GM18502 (cell line): ENCODE data around the gene ZNF668.

Experiments
- ATAC-seq: cut with Tn5 transposase; IDR thresholded peaks from one replicate; pipeline ENCODE4 v1.9.1; 2021; ENCODE audit warnings: mild to moderate bottlenecking; ENCODE audit not compliant: unreplicated experiment, poor library complexity

ZNF668 gene

DNA sequence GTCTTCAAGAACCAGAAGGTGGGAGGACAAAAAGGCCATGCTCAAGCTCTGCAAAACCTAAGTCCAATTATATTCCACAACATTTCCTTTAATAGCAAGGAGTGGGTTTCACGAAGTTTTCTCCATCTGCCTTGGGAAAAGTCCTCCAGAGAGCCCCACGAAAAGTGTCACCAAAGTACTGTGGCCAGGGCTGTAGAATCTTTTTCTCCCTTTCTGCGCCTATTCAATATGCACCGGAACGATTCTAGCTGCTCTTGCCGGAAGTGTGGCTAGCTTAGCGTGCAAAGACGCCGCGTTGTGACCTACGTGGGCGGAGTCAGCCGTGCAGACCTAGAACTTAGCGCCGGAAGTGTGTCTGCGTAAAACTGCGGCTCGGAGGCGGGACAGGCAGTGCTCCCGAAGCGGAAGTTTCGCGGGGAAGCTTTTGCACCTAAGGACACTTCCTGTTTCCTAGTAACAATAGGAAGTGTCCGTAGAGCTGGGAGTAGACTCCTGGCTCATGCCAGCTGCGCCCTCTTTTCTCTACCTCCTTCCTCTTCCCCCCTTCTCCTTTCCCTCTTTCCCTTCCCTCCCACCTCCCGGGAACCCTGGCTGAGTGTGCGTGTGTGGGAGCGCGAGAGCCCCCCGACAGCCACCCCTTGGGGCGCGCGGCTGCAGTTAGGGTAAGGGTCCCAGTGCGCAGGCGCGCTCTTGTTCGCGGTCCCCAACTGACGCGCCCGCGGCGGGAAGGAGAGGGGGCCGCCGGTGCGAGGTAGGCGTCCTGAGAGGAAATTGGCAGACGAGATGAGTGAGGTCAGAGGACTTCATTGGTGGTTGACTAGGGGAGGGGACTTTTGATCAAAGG, at the start of gene ZNF668, which contains the start of gene ZNF646:
Gene ZNF668 (minus strand): TSS at position 271 of the 844 bp plus-strand sequence. CDS start 9,781 bp downstream, outside the sequence.
Gene ZNF646 (plus strand): TSS at position 453 of the 844 bp plus-strand sequence. CDS start 1,903 bp downstream, outside the sequence.
- ATAC-seq, result peak; percentile 77

DNA sequence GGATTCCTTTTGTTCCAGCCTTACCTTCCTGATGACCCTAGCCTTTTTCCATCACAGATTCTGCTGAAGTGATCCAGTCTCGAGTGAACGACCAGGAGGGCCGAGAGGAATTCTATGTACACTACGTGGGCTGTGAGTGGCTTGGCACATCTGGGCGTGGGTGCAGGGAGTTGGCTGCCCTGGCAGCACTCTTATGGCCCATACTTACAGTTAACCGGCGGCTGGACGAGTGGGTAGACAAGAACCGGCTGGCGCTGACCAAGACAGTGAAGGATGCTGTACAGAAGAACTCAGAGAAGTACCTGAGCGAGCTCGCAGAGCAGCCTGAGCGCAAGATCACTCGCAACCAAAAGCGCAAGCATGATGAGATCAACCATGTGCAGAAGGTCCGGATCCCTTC, 46.1 kb upstream of the ZNF668 start:
- ATAC-seq, result no peak

DNA sequence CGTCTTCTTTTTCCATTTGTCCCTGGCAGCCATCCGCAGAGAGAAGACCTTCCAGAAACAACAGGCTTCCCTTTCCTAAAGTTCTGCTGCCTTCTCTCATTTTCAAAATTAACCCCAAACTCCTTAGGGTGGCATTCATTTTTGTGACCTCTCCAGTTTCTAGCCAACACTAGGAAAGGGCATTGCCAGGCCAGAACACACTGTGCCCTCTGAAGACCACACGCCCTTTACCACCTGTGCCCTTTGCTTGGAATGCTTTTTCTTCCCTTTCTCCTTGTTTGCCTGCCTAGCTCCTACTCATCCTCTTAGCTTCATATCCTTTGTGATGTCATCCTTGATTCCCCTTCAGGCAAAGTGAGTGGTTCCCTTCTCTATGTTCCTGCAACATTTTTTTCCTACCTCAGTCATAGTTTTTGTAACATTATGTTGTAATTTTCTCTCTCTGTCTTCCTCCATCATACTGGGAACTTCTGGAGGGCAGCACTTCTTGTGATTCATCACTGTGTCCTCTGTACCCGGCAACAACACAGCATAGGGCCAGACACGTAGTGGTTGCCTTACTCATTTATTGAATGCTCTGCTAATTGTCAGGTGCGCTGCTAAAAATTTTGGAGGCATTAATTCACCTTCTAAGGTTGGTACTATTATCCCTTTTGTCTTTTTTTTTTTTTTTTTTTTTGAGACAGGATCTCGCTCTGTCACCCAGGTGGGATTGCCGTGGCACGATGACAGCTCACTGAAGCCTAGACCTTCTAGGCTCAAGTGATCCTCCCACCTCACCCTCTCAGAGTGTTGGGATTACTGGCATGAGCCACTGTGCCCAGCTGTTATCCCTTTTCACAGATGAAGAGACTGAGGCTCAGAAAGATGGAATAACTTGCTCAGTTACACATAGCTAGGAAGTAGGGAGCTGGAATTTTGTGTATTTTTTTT, 44.4 kb upstream of the ZNF668 start:
- ATAC-seq, result no peak

DNA sequence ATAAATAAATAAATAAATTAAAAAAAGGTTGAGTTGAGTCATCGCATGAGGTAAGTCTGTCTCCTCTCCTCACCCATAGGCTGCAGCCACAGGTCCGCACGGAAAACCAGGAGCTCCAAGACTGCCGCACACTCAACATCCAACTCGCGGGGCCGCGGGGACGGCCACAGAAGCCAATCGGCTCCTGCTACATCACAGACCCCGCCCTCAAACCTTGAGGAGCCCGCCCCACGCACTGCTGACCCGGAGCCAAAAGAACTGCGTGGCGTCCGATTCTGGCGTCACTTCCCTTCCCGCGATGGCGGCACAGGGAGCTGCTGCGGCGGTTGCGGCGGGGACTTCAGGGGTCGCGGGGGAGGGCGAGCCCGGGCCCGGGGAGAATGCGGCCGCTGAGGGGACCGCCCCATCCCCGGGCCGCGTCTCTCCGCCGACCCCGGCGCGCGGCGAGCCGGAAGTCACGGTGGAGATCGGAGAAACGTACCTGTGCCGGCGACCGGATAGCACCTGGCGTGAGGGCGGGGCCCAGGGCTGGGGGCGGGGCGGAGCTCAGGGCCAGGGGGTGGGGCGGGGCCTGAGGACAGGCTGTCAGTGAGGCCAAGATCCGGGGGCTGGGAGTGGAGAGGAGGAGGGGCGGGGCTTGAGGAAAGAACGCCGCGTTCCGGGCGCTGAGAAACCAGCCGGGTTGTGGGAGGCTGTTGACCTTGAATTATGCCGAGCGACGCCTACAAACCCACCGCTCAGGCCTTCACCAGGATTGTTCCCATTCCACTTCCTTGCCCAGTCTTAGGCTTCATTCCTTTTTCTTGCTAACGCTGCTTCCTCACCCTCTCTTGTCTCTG, 43.6 kb upstream of the ZNF668 start, which contains the start of gene KAT8:
Gene KAT8 (plus strand): TSS at position 281 of the 839 bp plus-strand sequence. CDS start 18 bp downstream, at position 299.
- peak; percentile 88 for ATAC-seq

DNA sequence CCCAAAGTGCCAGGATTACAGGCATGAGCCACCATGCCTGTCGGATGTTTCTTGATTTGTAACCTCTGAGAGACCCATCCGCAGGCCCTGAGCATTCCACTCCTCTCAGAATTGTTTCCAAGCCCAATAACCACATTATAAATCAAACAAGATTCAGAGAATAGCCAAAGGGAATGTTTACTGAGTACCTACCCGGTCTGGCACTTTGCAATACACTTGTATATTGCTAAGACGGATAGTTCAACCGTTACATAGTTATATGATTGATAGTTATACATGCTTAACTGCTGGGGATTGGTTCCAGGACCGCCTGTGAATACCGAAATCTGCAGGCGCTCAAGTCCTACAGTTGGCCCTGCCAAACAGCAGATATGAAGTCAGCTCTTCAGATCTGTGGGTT, 40.4 kb upstream of the ZNF668 start:
- ATAC-seq, result no peak

DNA sequence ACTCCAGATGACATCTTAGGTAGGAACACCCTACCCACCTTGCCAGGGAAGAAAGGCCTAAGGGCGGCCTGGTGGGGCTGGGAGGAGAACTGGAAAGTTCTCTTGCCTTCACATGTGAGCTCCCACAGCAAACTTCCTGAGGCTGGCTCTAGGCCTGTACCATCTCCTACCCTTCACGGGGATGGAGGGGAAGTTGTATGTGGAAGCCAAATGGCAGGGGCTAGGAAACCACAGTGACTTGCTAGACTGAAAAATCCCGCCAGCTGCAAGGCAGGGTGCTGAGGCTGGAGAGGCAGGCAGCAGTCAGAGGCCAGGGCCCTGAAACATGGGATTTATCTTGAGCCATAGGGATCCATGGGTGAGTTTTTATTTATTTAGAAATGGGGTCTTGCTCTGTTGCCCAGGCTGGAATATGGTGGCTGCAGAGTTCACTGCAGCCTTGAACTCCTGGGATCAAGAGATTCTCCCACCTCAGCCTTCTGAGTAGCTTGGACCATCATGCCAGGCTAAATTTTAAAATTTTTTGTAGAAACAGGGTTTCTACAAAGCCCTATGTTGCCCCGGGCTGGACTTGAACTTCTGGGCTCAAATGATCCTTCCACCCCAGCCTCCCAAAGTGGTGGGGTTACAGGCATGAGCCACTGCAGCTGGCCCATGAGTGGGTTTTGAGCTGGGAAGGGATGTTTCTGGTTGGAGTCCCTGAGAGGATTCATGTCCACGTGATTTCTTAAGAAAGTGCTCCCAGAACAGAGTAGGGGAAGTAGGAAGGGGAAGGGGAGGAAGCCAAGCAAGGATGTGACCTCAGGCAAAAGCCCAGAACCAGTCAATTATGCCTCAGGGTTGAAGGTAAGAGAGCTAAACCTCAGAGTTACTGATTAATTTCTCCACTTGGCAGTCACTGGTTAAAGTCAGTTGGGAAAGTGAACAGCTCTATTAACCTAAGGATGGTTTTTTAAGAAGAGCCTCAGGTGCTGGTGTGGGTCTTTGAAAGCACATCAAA, 39.4 kb upstream of the ZNF668 start:
- ATAC-seq, result no peak

DNA sequence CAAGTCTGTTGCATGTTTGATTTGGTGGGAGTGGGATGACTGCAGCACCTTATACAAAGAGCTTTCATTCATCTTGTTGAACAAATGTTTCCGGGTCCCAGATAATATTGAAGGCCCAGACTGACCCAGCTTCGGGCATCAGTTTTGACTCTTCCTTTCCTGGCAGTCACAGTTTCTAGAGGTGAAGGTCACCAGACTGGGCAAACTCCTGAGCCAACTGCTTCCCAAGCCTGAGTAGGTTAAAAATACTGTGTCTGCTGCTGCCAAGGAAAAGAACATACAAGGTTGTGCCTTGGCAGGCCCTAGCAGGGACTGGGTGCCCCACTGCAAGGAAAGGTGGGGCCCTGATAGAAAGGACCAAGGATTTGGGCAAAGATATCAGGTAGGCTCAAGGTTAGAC, 38.7 kb upstream of the ZNF668 start:
- ATAC-seq, result no peak

DNA sequence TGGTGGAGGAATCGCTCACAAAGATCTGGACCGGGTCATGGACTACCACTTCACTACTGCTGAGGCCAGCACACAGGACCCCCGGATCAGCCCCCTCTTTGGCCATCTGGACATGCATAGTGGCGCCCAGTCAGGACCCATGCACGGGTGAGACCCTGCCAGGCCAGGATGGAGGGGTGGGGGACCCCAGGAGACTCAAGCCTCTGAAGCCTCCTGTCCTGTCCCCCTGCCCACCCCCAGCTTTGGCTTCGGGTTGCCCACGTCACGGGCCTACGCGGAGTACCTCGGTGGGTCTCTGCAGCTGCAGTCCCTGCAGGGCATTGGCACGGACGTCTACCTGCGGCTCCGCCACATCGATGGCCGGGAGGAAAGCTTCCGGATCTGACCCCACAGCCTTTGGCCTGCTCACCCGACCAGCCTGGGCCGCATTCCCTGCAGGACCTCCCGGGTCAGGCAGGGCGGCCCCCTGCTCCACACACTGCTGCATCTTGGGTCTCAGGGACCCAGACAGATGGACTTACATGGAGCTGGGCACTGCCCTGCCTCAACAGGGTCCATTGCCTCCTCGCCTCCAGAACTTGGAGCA, 37.9 kb upstream of the ZNF668 start:
- ATAC-seq, result no peak

DNA sequence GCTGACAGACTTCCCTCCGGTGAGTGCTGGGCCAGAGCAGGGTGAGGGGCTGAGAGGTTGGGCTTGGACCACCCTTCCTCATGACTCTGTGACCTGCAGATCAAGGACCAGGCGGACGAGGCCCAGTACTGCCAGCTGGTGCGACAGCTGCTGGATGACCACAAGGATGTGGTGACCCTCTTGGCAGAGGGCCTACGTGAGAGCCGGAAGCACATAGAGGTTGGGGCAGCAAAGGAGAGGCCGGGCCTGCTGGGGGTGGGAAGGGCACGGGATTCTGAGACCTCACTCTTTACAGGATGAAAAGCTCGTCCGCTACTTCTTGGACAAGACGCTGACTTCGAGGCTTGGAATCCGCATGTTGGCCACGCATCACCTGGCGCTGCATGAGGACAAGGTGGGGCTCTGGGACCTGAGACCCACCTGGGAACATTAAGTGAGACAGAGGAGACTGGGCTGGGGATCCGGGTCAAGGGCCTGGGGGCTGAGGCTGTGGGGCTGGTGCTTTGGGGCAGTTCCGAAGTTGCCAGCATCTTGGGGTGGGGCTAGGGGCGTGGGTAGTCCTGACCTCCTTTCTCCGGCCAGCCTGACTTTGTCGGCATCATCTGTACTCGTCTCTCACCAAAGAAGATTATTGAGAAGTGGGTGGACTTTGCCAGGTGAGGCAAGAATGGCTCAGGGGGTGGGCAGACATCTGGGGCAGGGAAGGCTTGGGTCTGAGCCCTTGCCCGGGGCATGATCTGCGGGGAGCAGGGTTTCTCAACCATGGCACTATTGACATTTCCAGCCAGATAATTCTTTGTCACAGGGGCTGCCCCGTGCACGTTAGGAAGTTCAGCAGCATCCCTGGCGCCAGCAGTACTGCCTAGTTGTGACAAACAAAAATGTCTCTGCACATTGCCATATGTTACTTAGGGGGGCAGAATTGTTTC, 36.3 kb upstream of the ZNF668 start:
- no peak for ATAC-seq

DNA sequence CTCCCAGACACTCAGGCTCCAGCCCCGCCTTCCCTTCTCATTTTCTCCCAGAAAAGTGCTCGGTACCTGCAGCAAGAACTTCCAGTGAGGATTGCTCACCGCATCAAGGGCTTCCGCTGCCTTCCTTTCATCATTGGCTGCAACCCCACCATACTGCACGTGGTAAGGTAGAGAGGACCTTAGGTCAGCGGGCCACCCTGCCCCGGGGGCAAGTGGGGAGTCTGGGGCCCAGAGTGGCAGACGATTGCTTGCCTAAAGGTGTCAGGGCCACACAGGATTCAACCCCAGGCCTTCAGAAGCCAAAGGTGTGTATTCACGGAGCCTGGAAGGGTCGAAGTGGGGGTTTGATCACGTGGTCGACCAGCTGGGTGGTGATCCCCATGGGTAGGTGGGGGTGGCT, 35.6 kb upstream of the ZNF668 start:
- no peak for ATAC-seq

DNA sequence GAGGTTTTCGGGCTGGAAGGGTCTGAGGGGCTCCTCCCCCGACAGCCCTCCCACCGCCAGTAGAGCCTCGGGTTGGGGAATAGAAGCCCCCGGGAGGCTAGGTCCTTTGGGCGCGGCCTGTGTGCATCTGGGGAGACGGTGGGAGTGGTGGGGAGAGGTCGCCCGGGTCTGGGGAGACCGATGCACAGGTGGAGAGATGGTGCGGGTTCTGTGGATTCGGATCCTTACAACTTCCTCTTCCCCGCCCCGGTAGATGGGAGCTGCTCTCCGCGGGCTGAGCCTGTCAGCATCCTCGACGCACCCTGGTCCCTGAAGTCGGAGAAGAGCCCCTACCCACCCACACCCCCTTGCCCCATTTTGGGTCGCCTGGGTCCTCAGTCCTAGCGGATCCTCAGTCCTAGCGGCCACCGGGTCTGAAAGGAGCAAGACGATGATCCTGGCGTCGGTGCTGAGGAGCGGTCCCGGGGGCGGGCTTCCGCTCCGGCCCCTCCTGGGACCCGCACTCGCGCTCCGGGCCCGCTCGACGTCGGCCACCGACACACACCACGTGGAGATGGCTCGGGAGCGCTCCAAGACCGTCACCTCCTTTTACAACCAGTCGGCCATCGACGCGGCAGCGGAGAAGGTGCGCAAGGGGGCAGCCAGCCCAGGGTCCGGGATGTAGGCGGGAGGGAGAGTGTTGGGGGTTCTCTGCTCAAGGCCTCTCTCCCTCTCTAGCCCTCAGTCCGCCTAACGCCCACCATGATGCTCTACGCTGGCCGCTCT, 34.9 kb upstream of the ZNF668 start:
- no peak for ATAC-seq

DNA sequence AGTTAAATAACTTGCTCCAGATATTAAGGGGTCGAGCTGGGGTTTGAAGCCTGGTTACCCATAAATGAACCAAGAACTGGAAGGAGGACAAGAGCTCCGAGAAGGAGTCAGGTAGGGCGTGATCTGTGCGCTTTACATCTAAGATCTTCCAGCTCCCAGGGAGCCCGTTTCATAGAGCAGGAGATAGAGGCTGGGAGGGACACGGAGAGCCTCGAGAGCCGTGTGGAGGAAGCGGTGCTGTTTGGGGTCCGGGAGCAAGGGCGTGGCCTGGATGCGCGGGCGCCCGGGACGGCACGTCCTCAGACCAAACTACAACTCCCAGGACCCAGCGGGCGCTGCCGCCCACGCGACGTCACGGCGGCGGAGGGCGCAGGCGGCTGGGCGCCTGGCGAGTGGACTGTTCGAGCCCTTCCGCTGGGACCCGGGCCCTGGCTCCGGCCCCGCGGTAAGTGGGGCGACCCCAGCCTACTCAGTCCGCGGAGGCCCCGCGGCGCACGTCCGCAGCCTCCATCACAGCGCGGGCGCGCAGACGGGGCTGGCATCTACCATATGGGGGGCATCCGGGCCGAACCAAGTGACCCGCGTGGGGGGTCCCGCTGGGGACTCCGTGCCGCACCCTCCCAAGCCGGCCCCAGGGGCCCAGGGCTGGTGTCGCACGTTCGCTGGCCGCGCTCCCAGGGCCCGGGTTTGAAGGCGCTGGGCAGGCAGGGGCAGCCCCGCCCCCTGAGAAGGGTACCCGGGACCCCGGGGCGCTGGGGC, 34.2 kb upstream of the ZNF668 start, which contains the start of gene BCKDK:
Gene BCKDK (plus strand): TSS at position 352 of the 759 bp plus-strand sequence. CDS start 838 bp downstream, outside the sequence.
- peak; percentile 85 for ATAC-seq

DNA sequence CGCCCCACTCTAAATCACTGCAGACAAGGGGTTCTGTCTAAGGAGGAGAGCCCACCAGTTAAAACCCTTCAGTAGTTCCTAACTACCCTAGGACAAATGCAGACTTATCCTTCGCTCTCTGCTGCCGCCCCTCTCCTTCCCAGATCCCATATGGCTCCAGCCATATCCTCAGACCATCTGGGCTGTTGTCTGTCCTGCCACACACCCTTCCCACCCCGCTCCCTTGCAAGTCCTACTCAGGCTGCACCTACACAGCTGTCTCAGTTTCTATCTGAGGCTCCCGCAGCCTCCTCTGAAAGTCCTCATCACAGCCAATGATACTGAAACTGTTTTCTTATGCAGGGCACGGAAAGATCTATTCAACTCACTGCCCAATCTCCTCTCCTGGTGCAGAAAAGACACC, 33.4 kb upstream of the ZNF668 start:
- ATAC-seq, result peak; percentile 54

DNA sequence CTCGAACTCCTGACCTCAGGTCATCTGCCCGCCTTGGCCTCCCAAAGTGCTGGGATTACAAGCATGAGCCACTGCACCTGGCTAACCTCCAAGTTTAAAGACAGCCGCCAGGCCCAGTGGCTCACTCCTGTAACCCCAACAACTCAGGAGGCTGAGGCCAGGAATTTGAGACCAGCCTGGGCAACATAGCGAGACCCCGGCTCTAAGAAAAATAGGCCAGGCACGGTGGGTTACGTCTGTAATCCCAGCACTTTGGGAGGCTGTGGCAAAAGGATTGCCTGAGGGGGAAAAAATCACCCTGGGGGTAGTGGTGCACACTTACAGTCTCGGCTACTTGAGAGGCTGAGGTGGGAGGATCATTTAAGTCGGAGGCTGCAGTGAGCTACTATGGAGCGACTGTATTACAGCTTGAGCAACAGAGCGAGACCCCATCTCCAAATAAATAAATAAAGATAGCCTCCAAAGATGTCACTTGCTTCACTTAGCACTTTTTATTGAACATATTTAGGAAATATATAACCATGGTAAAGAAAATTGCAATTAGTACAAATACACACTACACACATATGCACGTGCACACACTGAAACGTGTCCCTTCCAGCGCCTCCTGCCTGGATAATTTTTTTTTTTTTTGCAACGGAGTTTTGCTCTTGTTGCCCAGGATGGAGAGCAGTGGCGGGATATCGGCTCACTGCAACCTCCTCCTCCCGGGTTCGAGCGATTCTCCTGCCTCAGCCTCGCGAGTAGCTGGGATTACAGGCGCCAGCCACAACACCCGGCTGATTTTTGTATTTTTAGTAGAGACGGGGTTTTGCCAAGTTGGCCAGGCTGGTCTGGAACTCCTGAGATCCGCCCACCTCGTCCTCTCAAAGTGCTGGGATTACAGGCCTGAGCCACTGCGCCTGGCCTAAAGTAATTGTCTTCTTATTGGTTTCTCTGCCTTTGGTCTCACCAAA, 32.7 kb upstream of the ZNF668 start:
- no peak for ATAC-seq
